Ramos (cell line): ENCODE measurements around the gene BMP6.

Experiments used
- in situ Hi-C: fragments of 300-500 bp; cut with MboI; formaldehyde crosslinking; loops from one replicate; pipeline ENCODE4 v1.14.3; 2022; ENCODE audit warnings: low sequenced_read_pairs; ENCODE audit not compliant: unreplicated experiment

The BMP6 gene

DNA sequence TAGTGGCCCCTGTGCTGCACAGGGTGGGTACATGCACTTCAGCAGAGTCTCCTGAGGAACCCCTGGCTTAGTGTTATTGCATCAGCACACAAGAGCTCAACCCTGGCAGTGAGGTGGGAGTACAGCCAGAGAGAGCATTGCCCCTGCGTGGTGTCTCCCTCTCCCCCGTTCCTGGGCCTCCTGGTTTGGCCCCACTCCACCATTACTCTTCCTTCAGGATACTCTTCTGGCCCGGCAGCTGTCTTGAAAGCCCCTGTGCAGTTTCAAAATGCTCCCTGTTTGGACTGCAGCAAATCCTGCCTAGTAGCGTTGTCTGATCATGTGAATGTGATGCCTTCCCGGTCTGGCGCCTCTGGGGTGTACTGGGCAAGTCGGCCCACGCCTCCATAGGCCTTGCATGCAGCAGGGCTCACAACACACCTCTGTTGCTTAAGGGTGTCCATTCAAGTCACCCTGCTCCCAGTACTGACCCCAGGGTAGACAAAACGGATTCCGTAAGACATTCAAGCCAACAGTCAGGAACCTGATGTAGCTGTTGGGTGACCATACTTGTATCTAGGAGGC lies 152.6 kb downstream of the BMP6 start:
- in situ Hi-C loops = loop anchor here (25.0 kb wide), 1 partner anchor 334 kb away; no protein-coding TSS in a partner anchor

DNA sequence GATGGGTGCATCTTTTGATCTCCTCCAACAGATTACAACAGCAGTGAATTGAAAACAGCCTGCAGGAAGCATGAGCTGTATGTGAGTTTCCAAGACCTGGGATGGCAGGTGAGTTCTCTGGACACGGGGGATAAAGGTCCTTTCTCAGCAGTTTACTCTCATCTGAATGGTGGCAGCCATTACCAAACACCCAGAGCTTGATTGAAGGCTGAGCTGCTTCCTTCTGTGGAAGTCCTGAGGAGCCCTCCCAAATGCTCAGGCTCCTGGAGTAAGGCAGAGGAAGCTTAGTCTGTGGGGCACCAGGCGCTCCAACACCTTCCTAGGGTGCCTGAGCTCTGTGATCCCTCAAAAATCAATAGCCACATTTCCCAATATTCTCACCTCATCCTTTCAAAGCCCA lies 153.1 kb downstream of the BMP6 start:
- in situ Hi-C loops = loop anchor here (25.0 kb wide), 1 partner anchor 333 kb away; no protein-coding TSS in a partner anchor

DNA sequence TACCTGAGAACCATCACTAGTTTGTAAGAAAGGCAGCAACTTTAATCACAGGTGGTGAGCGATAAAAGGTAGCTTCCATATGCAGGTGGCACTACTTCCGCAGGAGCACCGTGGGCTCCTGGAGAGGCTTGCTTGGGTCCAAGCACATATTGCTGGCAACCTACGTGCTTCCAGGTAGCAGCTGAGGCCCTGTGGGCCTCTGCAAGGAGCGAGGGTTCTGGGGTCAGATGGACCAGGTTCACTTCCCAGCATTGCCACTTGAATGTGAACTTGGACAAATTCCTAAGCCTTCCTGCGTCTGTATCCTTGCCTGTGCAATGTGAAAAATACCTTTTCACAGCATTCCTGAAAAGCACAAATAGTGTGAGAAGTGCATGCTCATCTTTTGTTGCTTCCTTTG lies 153.7 kb downstream of the BMP6 start:
- in situ Hi-C loops = loop anchor here (25.0 kb wide), 1 partner anchor 333 kb away; no protein-coding TSS in a partner anchor

DNA sequence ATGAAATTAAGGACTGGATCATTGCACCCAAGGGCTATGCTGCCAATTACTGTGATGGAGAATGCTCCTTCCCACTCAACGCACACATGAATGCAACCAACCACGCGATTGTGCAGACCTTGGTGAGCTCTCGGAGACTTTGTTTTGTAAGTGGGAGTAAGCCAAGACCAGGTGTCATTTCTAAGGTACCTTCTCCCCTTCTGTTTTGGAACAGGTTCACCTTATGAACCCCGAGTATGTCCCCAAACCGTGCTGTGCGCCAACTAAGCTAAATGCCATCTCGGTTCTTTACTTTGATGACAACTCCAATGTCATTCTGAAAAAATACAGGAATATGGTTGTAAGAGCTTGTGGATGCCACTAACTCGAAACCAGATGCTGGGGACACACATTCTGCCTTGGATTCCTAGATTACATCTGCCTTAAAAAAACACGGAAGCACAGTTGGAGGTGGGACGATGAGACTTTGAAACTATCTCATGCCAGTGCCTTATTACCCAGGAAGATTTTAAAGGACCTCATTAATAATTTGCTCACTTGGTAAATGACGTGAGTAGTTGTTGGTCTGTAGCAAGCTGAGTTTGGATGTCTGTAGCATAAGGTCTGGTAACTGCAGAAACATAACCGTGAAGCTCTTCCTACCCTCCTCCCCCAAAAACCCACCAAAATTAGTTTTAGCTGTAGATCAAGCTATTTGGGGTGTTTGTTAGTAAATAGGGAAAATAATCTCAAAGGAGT lies 154.2 kb downstream of the BMP6 start:
- in situ Hi-C loops = loop anchor here (25.0 kb wide), 1 partner anchor 332 kb away; no protein-coding TSS in a partner anchor

DNA sequence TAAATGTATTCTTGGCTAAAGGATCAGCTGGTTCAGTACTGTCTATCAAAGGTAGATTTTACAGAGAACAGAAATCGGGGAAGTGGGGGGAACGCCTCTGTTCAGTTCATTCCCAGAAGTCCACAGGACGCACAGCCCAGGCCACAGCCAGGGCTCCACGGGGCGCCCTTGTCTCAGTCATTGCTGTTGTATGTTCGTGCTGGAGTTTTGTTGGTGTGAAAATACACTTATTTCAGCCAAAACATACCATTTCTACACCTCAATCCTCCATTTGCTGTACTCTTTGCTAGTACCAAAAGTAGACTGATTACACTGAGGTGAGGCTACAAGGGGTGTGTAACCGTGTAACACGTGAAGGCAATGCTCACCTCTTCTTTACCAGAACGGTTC lies 154.8 kb downstream of the BMP6 start:
- in situ Hi-C loops = loop anchor here (25.0 kb wide), 1 partner anchor 332 kb away; no protein-coding TSS in a partner anchor

DNA sequence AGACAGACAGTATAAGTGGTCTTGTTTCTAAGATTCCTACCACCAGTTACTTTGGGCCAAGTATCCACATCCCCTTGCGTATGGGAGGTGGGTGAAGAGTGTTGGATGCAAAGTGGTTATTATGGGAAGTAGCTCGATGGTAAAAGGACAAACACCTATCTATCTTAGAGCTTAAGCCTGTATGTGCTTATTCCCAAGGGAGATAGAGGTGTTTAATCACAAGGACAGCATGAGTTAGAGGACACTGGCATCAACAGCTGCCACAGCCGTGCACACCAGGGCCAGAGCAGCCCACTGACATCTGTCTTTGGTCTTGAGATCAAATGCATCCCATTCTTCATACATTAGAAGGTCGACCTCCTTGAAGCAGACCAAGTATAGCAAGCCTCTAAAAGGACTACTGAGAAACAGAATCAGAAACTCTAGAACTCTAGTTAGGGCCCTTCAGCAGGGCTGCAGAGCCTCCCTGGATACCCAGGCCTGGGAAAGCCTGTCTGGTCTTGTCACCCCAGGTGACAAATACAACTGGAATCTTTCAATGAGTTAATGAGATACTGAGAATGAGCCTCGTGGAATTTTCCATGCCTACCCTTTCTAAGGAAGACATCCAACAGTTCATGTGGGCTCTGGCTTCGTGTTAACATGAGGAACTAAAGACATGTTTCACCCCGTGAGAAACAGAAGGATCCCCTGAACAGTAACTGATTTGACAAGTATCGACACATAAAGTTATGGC lies 156.0 kb downstream of the BMP6 start:
- in situ Hi-C loops = loop anchor here (25.0 kb wide), 1 partner anchor 330 kb away; no protein-coding TSS in a partner anchor

DNA sequence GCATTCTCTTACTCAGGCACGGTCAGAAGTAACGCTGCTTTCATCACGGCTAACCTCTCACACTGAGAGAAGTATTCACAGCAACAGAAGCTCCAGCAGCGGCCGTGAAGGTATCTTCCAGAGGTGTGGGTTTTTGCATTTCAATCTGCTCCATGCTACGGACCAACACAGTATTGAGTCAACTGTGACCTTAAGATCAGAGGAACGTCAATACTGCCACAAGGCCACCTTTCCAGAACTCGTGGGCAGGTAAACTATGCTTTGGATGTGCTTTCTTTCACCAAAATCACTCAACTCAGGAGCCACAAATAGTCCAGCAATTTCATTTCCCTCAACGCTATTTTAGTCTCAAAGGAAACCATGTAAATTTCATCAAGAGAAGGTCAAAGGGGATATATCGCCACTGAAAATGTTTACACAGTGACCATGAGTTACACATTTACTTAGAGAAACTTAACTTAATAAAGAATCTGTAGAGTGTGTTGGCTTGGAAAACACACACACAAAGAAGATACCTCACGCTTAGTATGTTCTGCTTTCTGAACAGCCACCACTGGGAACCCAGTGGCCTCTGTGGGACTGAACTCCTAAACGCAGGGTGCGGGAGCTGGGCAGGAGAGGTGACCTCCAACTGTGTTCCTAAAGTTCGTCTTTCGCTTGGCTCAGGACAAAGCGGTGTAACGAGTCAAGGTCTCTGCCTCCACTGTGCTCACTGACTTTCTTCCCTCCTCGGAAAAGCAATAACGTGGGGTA lies 156.8 kb downstream of the BMP6 start:
- in situ Hi-C loops = loop anchor here (25.0 kb wide), 1 partner anchor 330 kb away; no protein-coding TSS in a partner anchor

DNA sequence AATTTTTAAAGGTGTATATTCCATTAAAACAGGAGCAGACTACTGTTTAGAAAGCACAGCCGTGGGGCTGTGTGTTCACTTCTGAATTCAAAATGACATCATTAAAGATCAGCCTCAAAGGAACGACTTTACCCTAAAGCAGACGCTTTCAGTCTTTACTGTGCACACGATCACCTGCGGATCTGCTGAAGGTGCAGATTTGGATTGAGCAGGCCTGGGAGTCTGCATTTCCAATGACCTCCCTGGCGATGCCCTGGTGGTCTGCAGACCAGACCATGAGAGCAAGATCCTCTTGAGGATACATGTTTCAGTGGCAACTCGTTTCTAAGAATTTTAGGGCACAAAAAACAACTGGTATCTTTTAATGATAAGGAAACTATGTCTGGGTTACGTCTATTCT lies 157.5 kb downstream of the BMP6 start:
- in situ Hi-C loops = loop anchor here (25.0 kb wide), 1 partner anchor 329 kb away; no protein-coding TSS in a partner anchor

DNA sequence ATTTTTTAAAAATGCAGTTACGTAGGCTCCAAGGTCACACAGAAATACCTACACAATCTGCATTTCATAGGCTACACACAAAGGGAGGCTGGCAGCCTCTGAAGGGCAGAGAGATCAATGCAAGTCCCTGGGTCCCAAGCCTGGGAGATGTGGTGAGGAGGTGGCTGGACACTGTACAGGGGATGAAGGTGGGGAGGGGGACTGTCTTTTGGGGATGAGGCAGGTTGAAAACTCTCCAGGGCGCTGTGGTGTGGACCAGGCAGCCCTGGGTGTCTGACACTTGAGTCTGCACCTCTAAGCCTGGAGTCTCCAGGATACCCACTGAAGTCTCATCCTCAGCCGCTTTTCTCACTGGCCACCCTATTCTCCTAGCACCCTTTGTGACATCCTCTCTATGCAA lies 160.2 kb downstream of the BMP6 start:
- in situ Hi-C loops = loop anchor here (5.0 to 25.0 kb wide), 2 partner anchors 149 to 326 kb away; no protein-coding TSS in a partner anchor

DNA sequence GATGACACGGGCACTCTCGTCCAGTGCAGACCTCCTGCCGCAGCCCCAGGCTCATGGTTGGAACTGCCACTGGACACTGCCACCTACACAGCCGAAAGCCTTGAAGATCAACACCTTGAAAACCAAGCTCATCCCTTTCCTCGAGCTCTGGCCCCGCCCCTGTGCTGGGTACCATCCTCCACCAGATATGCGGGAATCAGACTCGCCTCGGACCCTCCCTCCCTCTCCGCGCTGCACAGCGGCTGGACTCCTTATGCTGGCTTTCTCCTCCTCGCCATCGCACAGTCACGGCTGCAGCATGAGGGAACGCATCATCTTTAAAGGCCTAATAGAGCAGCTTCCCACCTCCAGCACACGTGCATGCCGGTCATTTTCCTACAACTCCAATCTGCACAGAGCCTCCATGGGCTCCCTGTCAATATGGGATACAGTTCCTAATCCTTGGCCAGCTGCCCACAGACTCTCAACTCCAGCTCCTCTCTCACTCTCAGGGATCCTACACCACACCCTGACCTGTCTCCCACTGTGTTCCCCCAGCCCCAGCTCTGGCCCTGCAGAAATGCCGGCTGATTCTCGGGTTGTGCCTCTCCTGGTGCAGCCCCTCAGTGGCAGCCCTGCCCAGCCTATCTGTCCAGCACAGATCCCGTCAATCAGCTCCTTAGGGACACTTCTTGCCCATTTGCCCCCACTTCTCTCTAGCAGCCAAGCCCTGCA lies 161.5 kb downstream of the BMP6 start:
- in situ Hi-C loops = loop anchor here (5.0 to 25.0 kb wide), 2 partner anchors 150 to 325 kb away; no protein-coding TSS in a partner anchor

DNA sequence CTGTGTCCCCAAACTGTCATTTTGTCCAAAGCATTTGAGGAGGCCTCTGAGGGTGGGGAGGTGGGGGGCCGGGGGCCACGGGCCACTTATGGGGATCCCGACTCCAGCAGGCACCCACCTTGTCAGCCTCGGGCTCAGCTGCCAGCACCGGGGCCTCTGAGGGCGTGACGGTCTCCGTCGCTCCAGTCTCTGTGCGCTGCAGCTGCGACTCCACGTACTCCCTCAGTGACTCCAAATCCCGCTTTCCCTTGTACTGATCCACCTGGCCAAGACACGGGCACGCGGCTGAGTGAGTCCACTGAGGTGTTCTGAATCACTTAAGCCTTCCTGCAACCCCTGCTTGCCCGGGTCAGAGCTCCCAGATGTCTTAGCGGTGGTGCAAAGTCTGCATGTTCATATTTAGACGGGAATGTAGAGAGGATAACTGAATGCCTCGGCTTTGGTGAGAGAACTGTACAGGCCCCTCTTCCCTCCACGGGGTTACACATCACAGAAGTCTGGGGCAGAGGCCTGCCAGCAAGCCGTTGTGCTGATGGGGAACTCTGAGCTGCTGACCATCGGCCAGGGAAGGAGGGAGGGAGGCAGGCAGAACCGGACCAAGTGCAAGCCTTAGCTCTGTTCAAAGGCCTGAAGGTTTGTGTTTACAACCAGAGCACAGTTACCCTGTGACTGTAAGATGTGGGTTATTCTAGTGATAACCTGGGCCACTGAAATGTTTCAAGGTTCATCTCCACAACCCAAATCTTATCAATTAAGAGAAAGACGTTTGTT lies 162.9 kb downstream of the BMP6 start:
- in situ Hi-C loops = loop anchor here (5.0 to 25.0 kb wide), 2 partner anchors 151 to 324 kb away; no protein-coding TSS in a partner anchor

DNA sequence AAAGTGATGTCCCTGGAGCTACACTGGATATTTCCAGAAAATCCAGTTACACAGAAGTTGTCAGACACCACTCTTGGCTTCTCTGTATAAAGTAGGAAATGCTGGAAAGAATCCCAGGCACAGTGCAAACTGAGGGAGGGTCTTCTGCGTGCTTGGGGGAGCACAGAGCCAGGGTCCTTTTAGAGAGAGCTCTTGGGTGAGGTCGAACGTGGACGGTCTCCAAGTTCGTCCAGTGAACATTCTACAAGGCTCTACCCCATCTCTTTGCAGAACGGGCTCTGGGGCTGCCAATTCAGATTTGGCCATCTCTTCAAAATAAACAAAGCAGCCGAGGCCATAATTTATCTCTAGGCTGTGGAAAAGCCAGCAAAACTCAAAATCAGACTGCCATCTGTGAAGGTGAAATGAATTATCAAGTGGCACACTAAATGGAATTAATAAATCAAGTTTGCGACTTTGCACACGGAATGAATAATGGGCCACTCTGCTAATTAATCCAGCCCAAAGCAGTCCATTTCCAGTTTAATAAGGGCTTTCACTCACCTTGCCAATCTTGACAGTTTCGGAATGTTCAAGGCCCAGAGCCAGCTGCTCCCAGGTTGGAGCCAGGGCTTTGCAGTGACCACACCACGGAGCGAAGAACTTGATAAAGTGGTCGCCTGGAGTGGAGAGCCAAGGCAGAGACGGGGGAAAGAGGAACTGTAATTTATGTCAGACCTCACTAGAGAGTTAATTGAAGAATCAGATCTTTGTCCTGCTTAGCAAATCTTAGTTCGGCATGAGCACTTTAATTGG lies 165.4 kb downstream of the BMP6 start:
- in situ Hi-C loops = loop anchor here (25.0 kb wide), 1 partner anchor 321 kb away; no protein-coding TSS in a partner anchor

DNA sequence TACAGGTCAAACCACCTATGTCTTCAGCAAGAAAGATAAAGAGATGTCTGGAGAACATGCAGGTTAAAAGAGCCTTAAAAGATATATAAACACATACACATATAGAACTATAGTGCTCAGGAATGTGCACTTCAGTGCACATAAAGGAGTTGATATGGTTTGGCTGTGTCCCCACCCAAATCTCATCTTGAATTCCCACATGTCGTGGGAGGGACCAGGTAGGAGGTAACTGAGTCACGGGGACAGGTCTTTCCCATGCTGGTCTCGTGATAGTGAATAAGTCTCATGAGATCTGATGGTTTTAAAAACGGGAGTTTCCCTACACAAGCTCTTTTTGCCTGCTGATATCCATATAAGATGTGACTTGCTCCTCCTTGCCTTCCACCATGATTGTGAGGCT lies 166.5 kb downstream of the BMP6 start:
- in situ Hi-C loops = loop anchor here (25.0 kb wide), 1 partner anchor 320 kb away; no protein-coding TSS in a partner anchor

DNA sequence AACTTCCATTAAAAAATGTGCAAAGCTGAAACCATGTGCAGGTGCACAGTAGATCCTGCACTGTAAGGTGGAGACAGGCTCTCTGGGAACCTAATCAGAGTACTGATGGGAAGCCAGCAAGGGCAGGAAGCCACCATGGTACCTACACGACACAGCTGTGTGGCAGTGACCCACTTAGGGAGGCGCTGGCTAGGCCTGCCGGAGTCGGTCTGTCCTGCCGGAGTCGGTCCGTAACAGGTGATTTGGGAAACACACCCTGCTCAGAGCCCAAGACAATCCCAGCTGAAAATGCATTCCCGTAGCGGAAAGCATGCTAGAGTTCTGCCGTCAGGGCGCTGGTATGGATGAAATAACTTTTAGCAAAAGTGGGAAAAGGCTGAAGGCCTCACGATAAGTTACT lies 167.4 kb downstream of the BMP6 start:
- in situ Hi-C loops = loop anchor here (25.0 kb wide), 1 partner anchor 319 kb away; no protein-coding TSS in a partner anchor

DNA sequence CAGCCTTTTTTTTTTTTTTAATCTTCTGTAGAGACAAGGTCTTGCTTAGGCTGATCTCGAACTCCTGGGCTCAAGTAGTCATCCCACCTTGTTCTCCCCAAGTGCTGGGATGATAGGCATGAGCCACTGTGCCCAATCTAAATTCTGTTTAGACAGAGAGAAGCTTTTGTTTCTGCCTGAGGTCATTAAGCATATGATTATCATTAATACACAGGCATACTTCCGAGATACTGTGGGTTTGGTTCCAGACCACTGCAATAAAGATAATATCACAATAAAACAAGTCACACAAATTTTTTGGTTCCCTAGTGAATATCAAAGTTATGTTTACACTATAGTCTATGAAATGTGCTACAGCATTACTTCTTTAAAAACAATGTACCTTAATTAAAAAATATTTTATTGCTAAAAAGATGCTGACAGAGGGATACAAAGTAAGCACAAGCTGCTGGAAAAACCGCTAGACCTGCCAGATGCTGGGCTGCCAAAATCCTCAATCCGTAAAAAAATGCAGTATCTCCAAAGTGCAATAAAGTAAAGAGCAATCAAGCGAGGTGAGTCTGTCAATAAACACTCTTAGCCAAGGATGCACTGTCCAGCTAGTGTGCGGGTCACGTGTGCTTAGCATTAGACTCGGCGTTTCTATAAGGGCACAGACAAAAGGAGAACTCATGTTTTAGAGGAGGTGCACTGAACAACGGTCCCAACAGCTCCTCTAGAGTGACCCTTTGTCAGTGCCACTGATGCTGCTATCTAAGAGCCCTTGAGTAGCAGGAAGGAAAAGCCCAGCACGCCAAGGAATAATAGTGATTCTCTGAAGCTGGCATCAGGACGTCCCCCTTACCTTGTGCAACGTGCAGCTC lies 168.6 kb downstream of the BMP6 start:
- in situ Hi-C loops = loop anchor here (5.0 to 25.0 kb wide), 2 partner anchors 93 to 318 kb away; no protein-coding TSS in a partner anchor

DNA sequence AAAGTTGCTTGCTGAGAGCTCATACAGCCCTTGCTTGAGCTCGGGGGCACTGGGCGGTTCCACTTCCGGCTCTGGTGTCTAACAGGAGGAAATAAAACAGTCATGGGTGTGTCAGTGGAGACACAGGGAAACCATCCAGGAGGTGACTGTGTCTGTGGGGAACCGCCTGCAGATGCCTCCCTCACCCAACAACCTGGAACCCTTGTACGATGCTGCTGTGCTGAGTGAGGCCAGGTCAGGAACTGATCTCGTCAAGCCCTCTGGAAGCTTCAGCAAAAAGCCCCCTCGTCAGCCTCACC lies 169.2 kb downstream of the BMP6 start:
- in situ Hi-C loops = loop anchor here (5.0 to 25.0 kb wide), 2 partner anchors 92 to 317 kb away; no protein-coding TSS in a partner anchor
